Measurements from ENCODE around the gene HIVEP3.

The HIVEP3 gene

DNA sequence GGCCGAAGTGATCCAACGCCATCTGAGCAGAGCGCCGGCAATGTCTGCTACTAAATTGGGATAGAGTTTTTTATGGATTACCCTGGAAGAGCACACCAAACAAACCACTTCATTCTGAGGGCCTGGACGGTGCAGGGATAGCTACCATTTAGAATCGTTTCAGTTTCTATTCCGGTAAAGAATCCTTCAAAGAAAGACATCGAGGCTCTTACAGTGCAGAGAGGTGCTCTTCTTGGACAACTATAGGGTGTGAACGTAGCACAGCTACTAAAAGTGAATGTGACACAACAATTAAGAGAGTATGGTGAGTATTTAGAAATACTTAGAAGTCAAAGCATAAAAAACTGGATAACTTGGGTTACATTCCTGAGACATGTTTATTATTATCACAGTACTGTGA lies 16.1 kb downstream of the HIVEP3 start:
- Histone ChIP-seq H3K9me2 (replicated peaks; ENCODE audit: insufficient read depth, low read length) (no peaks in the 10 kb centered on the region), H4K20me1 (ENCODE audit: insufficient read depth, low read length) (no peaks in the 10 kb centered on the region), H3K79me2 (ENCODE audit: low read length) (no peaks in the 10 kb centered on the region), H3K9me3 (replicated peaks; ENCODE audit: insufficient read depth, low read length) (no peaks in the 10 kb centered on the region), H3K4me2 (ENCODE audit: low read depth, low read length) (peak overlapping the region; percentile 52), H3K9ac (ENCODE audit: low read length) (no peak overlapping the region), H3F3A (ENCODE audit: insufficient read depth, low read length) (peaks cover 4% of the 10 kb centered on the region), H3K4me3 (ENCODE audit: low read length) (peak overlapping the region; percentile 9; the same call in 1 of the 2 replicates), H3K36me3 (replicated peaks; ENCODE audit: insufficient read depth, low read length) (no peaks in the 10 kb centered on the region), H3K27ac (ENCODE audit: low read length) (peak overlapping the region; percentile 23; the same call in 1 of the 2 replicates), H2AFZ (ENCODE audit: low read length) (peak overlapping the region; percentile 33; the same call in 1 of the 2 replicates), H3K27me3 (replicated peaks; ENCODE audit: insufficient read depth, low read length) (no peaks in the 10 kb centered on the region), H3K4me1 (ENCODE audit: low read length) (peaks cover 31% of the 10 kb centered on the region)
- DNase-seq = peak; percentile 51
- TF ChIP-seq EZH2 (optimal IDR thresholded peaks at IDR 0.05; ENCODE audit: low read depth, low read length) (no peak), CTCF (IDR thresholded peaks at IDR 0.05; ENCODE audit: low read length) (no peak)

GRCh38 chr1:41902159-41902577 lies 16.6 kb downstream of the HIVEP3 start:
- H3K27ac ChIP-seq (ENCODE audit: low read length) = peak overlapping the region; percentile 23; the same call in 1 of the 2 replicates
- no peaks in the 10 kb centered on the region for H3K27me3 ChIP-seq (replicated peaks; ENCODE audit: insufficient read depth, low read length)
- H4K20me1 ChIP-seq (ENCODE audit: insufficient read depth, low read length) = no peaks in the 10 kb centered on the region
- TF ChIP-seq CTCF (IDR thresholded peaks at IDR 0.05; ENCODE audit: low read length) (no peak), EZH2 (optimal IDR thresholded peaks at IDR 0.05; ENCODE audit: low read depth, low read length) (no peak), EZH2phosphoT487 (IDR thresholded peaks at IDR 0.05; ENCODE audit: low read length) (no peak)
- peak overlapping the region; percentile 33; the same call in 1 of the 2 replicates for H2AFZ ChIP-seq (ENCODE audit: low read length)
- no peaks in the 10 kb centered on the region for H3K79me2 ChIP-seq (ENCODE audit: low read length)
- peak overlapping the region; percentile 52 for H3K4me2 ChIP-seq (ENCODE audit: low read depth, low read length)
- H3F3A ChIP-seq (ENCODE audit: insufficient read depth, low read length) = peaks cover 4% of the 10 kb centered on the region
- H3K4me1 ChIP-seq (ENCODE audit: low read length) = peaks cover 35% of the 10 kb centered on the region
- DNase-seq = no peak
- H3K9me3 ChIP-seq (replicated peaks; ENCODE audit: insufficient read depth, low read length) = no peaks in the 10 kb centered on the region
- H3K9me2 ChIP-seq (replicated peaks; ENCODE audit: insufficient read depth, low read length) = no peaks in the 10 kb centered on the region
- H3K9ac ChIP-seq (ENCODE audit: low read length) = no peak overlapping the region
- H3K4me3 ChIP-seq (ENCODE audit: low read length) = peak overlapping the region; percentile 9; the same call in 1 of the 2 replicates
- no peaks in the 10 kb centered on the region for H3K36me3 ChIP-seq (replicated peaks; ENCODE audit: insufficient read depth, low read length)

DNA sequence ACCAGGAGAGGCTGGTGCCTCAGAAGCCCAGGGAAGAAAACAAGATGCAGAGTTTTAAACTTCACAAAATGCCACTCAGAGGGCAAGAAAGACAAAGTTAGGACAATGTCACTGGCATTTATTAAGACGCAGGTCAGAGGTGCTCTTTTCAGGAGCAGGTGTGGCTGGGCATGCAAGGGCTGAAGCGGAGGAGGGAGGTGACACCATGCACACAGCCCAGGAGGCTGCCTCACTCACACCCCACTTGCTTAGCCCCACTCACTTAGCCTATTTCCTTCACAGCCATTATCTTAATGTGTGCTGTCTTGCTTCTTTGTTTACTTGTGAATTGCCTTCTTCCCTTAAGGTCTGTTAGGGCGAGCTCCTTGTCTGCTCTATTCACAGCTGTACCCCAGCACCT lies 17.2 kb downstream of the HIVEP3 start:
- Histone ChIP-seq H3K79me2 (ENCODE audit: low read length) (no peaks in the 10 kb centered on the region), H3K9me3 (replicated peaks; ENCODE audit: insufficient read depth, low read length) (no peaks in the 10 kb centered on the region), H2AFZ (ENCODE audit: low read length) (no peak overlapping the region), H3K4me1 (ENCODE audit: low read length) (peaks cover 35% of the 10 kb centered on the region), H3K4me2 (ENCODE audit: low read depth, low read length) (no peak overlapping the region), H3K4me3 (ENCODE audit: low read length) (no peak overlapping the region), H3K9ac (ENCODE audit: low read length) (no peak overlapping the region), H3K27me3 (replicated peaks; ENCODE audit: insufficient read depth, low read length) (no peaks in the 10 kb centered on the region), H4K20me1 (ENCODE audit: insufficient read depth, low read length) (no peaks in the 10 kb centered on the region), H3K27ac (ENCODE audit: low read length) (no peak overlapping the region), H3F3A (ENCODE audit: insufficient read depth, low read length) (peaks cover 4% of the 10 kb centered on the region), H3K9me2 (replicated peaks; ENCODE audit: insufficient read depth, low read length) (no peaks in the 10 kb centered on the region), H3K36me3 (replicated peaks; ENCODE audit: insufficient read depth, low read length) (no peaks in the 10 kb centered on the region)
- no peak for DNase-seq
- no peak for TF ChIP-seq CTCF (IDR thresholded peaks at IDR 0.05; ENCODE audit: low read length)
- TF ChIP-seq EZH2phosphoT487 (IDR thresholded peaks at IDR 0.05; ENCODE audit: low read length) = no peak
- TF ChIP-seq EZH2 (optimal IDR thresholded peaks at IDR 0.05; ENCODE audit: low read depth, low read length) = no peak
